HG02623 (cell line): ENCODE data around the gene CEP83.

Source experiments
- ATAC-seq: cut with Tn5 transposase; IDR thresholded peaks from one replicate; pipeline ENCODE4 v1.9.1; 2021; ENCODE audit warnings: moderate library complexity; ENCODE audit not compliant: unreplicated experiment

CEP83 gene

GRCh38 chr12:94273272-94273671, 186.4 kb downstream of the CEP83 start:
- ATAC-seq: no peak

- no peak for ATAC-seq
Observed at GRCh38 chr12:94272280-94272679, 187.4 kb downstream of the CEP83 start.

GRCh38 chr12:94271351-94271750, 188.3 kb downstream of the CEP83 start:
- no peak for ATAC-seq

- ATAC-seq: no peak
Observed at GRCh38 chr12:94269316-94269999, 190.2 kb downstream of the CEP83 start.

GRCh38 chr12:94267921-94268471, 191.7 kb downstream of the CEP83 start:
- no peak for ATAC-seq

- no peak for ATAC-seq
Observed at GRCh38 chr12:94267537-94267872, 192.2 kb downstream of the CEP83 start.

- ATAC-seq: no peak
Observed at GRCh38 chr12:94266796-94267536, 192.7 kb downstream of the CEP83 start.

GRCh38 chr12:94265966-94266745, 193.5 kb downstream of the CEP83 start:
- ATAC-seq: no peak

- ATAC-seq: no peak
Observed at GRCh38 chr12:94265539-94265938, 194.1 kb downstream of the CEP83 start.

- ATAC-seq: no peak
Observed at GRCh38 chr12:94264736-94265485, 194.8 kb downstream of the CEP83 start.

- no peak for ATAC-seq
Observed at GRCh38 chr12:94263905-94264561, 195.6 kb downstream of the CEP83 start.

GRCh38 chr12:94263011-94263811, 196.5 kb downstream of the CEP83 start:
- no peak for ATAC-seq

GRCh38 chr12:94262228-94263010, 197.2 kb downstream of the CEP83 start:
- ATAC-seq: peak; percentile 42

GRCh38 chr12:94261786-94262185, 197.9 kb downstream of the CEP83 start:
- ATAC-seq: no peak

- ATAC-seq: no peak
Observed at GRCh38 chr12:94261119-94261518, 198.5 kb downstream of the CEP83 start.

GRCh38 chr12:94260717-94261116, 198.9 kb downstream of the CEP83 start:
- no peak for ATAC-seq

- no peak for ATAC-seq
Observed at GRCh38 chr12:94260017-94260416, 199.7 kb downstream of the CEP83 start.

GRCh38 chr12:94258593-94258992, 201.1 kb downstream of the CEP83 start:
- ATAC-seq: no peak
